HG02610 (cell line): ENCODE data around the gene MKX.

Experiments
- ATAC-seq: cut with Tn5 transposase; IDR thresholded peaks from one replicate; pipeline ENCODE4 v1.9.1; 2021; ENCODE audit warnings: mild to moderate bottlenecking, moderate library complexity; ENCODE audit not compliant: unreplicated experiment

The MKX gene

GRCh38 chr10:27655296-27655695 is 90.3 kb downstream of the MKX start:
- no peak for ATAC-seq

- no peak for ATAC-seq
These were observed 91.3 kb downstream of the MKX start for GRCh38 chr10:27654284-27654683.

GRCh38 chr10:27646604-27647175 is 98.9 kb downstream of the MKX start:
- no peak for ATAC-seq

- no peak for ATAC-seq
These were observed 99.4 kb downstream of the MKX start for GRCh38 chr10:27646194-27646593.

DNA sequence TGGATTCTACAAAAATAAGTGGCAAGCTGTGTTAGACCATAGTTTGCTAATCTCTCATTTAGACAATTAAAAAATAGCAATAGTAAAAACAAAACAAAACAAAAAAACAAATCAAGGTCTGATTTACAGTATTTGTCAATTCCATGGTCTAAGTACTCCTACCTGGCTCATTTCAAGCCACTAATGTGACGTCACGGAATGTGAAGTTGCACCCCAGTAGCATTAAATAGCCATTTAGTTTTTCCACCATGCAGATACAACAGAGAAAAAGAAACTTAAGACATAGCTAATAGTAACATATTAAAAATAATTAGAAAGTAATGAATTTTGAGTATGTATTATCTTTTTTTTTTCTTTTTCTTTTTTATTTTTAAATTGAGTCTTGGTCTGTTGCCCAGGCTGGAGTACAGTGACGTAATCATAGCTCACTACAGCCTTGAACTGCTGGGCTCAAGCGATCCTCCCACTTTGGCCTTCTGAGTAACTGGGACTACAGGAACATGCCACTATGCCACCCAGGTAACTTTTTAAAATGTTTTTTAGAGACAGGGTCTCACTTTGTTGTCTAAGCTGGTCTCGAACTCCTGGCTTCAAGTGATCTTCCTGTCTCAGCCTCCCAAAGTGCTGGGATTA is 101.2 kb downstream of the MKX start:
- no peak for ATAC-seq

DNA sequence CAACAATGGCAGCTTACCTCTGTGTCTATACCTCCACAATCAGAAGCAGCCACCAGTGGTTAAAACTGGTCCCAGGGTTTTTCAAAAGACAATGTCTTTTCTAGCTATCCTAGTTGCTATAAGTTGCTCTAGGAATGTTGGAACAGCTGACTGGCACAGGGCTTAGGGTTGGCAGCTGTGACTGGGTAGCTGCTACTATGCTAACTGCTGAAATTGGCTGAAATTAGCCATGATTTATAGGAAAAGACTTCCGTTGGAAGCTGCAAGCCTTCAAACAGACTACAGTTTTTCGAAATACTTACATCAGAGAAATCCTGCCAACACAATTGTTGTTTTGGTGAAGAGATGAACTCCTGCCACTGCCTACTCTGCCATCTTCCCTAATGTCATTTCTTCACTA is 102.3 kb downstream of the MKX start:
- ATAC-seq: no peak

DNA sequence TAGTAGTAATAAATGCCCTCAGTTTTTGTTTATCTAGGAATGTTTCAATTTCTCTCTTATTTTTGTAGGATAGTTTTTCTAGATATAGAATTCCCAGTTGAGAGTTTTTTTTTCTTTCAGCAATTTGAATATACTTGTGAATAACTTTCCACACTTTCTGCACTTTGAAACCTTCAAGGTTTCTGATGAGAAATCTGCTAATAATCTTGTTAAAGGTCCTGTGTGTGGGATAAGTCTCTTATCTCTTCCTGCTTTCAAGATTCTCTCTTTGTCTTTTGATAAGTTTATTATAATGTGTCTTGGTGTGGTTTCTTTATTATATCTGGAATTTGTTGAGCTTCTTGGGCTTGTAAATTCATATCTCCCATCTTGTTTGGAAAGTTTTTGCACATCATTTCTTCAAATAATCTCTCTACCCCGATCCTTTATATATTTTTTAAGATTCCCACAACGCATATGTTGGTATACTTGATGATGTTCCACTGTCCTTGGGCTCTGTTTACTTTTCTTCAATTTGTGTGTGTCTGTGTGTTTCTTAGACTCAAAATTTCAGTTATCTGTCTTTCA is 103.5 kb downstream of the MKX start:
- no peak for ATAC-seq

GRCh38 chr10:27638071-27638750 is 107.4 kb downstream of the MKX start:
- no peak for ATAC-seq

GRCh38 chr10:27637601-27638000 is 108.0 kb downstream of the MKX start:
- no peak for ATAC-seq

DNA sequence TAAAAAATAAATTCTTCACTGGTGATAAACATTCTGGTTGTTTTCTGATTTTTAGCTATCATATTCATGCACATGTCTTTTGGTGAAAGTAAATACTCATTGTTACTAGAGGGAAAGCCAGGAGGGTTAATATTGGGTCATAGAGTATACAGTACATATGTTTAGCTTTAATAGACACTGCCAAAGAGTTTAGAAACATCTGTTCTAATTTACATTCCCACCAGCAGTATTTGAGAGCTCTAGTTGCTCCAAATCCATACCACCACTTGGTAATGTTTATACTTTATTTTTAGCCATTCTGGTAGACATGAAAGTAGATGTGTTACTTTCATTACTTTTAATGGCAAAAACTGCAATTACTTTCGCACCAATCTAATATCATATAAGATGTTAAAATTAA is 108.8 kb downstream of the MKX start:
- no peak for ATAC-seq

DNA sequence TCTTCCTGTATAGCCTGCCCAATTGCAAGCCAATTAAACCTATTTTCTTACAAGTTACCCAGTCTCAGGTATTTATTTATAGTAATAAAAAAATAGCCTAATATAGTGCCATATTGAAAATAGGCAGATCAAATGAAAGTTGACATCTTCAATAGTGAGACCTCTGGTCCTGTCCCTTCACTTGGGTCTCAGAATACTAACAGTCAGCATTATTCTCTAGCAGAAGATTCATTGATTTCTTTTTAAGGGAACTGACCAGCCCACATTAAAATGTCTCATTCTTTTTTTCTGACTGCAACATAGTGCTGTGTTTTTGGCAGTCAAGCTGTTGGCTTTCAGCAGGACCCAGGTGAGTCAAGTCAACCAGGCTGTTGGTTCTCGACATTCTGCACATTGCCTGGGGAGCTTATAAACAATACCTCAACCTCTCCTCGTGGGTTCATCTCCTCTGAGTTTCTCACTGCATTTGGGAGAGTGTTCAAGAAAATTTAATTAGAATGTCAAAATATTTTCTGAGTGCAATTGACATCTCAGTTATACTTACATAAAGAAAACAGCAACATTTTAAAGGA is 109.8 kb downstream of the MKX start:
- no peak for ATAC-seq

DNA sequence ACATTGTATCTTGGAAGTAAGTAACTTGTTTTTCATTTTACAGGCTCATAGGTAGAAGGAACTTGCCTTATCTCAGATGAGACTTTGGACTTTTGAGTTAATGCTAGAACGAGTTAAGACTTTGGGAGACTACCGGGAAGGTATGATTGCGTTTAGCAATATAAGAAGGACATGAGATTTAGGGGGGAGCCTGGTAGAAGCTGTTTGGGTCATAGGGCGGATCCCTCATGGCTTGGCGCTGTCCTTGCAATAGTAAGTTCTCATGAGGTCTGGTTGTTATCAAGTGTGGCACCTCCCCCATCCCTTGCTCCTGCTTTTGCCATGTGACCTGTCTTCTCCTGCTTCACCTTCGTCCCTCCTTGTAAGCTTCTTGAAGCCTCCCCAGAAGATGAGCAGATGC is 110.3 kb downstream of the MKX start:
- ATAC-seq: no peak

DNA sequence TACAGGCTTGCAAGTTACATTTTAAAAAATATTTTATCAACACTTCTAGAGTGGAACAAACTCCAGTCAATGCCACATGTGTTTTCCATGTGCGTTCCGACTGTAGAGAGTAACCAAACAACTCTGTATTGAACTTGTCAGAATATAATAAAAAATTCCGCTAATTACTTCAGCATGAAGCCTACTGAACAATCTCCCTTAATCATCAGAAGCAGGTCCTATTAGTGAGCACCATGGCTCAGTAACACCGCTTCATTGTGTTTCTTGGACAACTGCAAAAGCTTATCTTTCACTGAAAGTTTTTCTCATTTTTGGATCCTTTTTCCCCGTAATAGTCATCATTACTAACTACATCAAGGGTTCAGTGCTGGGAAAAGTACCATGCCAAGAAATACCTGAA is 117.0 kb downstream of the MKX start:
- no peak for ATAC-seq

- ATAC-seq: no peak
These were observed 118.7 kb downstream of the MKX start for GRCh38 chr10:27626890-27627289.

- no peak for ATAC-seq
These were observed 120.0 kb downstream of the MKX start for GRCh38 chr10:27625452-27626211.

- ATAC-seq: no peak
These were observed 120.7 kb downstream of the MKX start for GRCh38 chr10:27624941-27625340.
